HG03135 (cell line): ENCODE results near the gene ARHGEF9.
"Not testable (repeated sequence)": the region's sequence is repeated elsewhere in the genome, so short reads cannot be mapped to it uniquely, and the experiment has no call there.

Experiments used
- ATAC-seq: cut with Tn5 transposase; IDR thresholded peaks from one replicate; pipeline ENCODE4 v1.9.1; 2021; ENCODE audit warnings: mild to moderate bottlenecking, moderate library complexity; ENCODE audit not compliant: unreplicated experiment

ARHGEF9 gene

GRCh38 chrX:63664083-63664482 lies 120.9 kb downstream of the ARHGEF9 start:
- no peak for ATAC-seq

- no peak for ATAC-seq
Observed at GRCh38 chrX:63661676-63662075, 123.3 kb downstream of the ARHGEF9 start.

GRCh38 chrX:63658920-63659319 lies 126.1 kb downstream of the ARHGEF9 start:
- ATAC-seq, result no peak

- no peak for ATAC-seq
Observed at GRCh38 chrX:63657821-63658220, 127.2 kb downstream of the ARHGEF9 start.

GRCh38 chrX:63656871-63657580 lies 128.0 kb downstream of the ARHGEF9 start:
- no peak for ATAC-seq

GRCh38 chrX:63652086-63652765 lies 132.8 kb downstream of the ARHGEF9 start:
- no peak for ATAC-seq

- ATAC-seq, result not testable (repeated sequence)
Observed at GRCh38 chrX:63645748-63646147, 139.3 kb downstream of the ARHGEF9 start.

GRCh38 chrX:63635750-63636149 lies 149.3 kb downstream of the ARHGEF9 start:
- ATAC-seq, result no peak

- ATAC-seq, result no peak
Observed at GRCh38 chrX:63613531-63614028, 171.4 kb downstream of the ARHGEF9 start.

GRCh38 chrX:63585936-63586335 lies 199.1 kb downstream of the ARHGEF9 start:
- ATAC-seq, result no peak
